ENCODE measurements around the gene TTC34. TPM values are rescaled to one million over a fixed set of nuclear protein-coding genes. Genes with fewer than 3 reads are reported as not detected.

The TTC34 gene
- total RNA-seq, 1 experiment from 2014 or later, result 0.20 TPM

Other genes starting within 250 kb of the TTC34 start
- gene TNFRSF14, start 245.3 kb downstream of the TTC34 start, total RNA-seq (2014; rRNA removed; shearing (Covaris generic)), result 1.5 and 2.5 TPM in 2 replicates
- 4.7 and 7.2 TPM in 2 replicates for gene PRXL2B, start 214.9 kb downstream of the TTC34 start, total RNA-seq (2014; rRNA removed; shearing (Covaris generic))
- 0.25 TPM in 1 of 2 replicates, not detected in the other for gene MMEL1, start 168.7 kb downstream of the TTC34 start, total RNA-seq (2014; rRNA removed; shearing (Covaris generic))
- gene ACTRT2, start 219.8 kb upstream of the TTC34 start, total RNA-seq (2014; rRNA removed; shearing (Covaris generic)), result not detected in 2 replicates

All from NCI-H460 (cell line).